Cardiac muscle cell (in vitro differentiated cells and primary cell): ENCODE results near the gene ZNF12. TPM values are rescaled to one million over a fixed set of nuclear protein-coding genes. Genes with fewer than 3 reads are reported as not detected.

Experiments used
- DNase-seq, 2 donors: peaks; one replicate each; pipeline versions ENCODE4 v3.0.0 to v3.0.0-alpha.2; 2010 to 2017; ENCODE audit warnings: low read depth in 1 of 2, low spot score in 1 of 2
- H3K27ac ChIP-seq: fragments of 200-600 bp; sonication (generic); 2 replicates; pipeline ENCODE4 v1.5.1; 2016
- H3K27me3 ChIP-seq: fragments of 200-600 bp; sonication (generic); 2 replicates; pipeline ENCODE4 v1.6.0; 2016; ENCODE audit warnings: control low read depth
- H3K36me3 ChIP-seq: fragments of 200-600 bp; sonication (generic); 2 replicates; pipeline ENCODE4 v1.5.1; 2016; ENCODE audit warnings: control low read depth
- H3K4me1 ChIP-seq: fragments of 200-600 bp; sonication (generic); 2 replicates; pipeline ENCODE4 v1.8.1; 2017; ENCODE audit warnings: low read depth, mild to moderate bottlenecking, mixed run types
- H3K4me3 ChIP-seq: fragments of 200-600 bp; sonication (generic); 2 replicates; pipeline ENCODE4 v1.5.1; 2016; ENCODE audit warnings: mild to moderate bottlenecking
- H3K9me3 ChIP-seq: fragments of 200-600 bp; sonication (generic); 2 replicates; pipeline ENCODE4 v1.5.1; 2017; ENCODE audit warnings: low read depth, mild to moderate bottlenecking, control low read depth
- polyA plus RNA-seq: library from polyadenylated mRNA; unstranded; fragments of >200 nt; fragmentation: Nextera tagmentation; extraction: Ambion mirVana; gene quantifications from 2 replicates; pipeline ENCODE4 v1.2.1, GENCODE V29; 2016
- total RNA-seq: library from RNA; depleted of rRNA; stranded (reverse); fragments of >200 nt; gene quantifications from 2 replicates; pipeline ENCODE4 v1.2.3, GENCODE V29; 2016
- TF ChIP-seq, protein P1 (sequence below): IDR thresholded peaks from 2 replicates; pipeline ENCODE4 v1.5.1; 2012; ENCODE audit warnings: low read depth, mild to moderate bottlenecking, low read length

The ZNF12 gene
- total and polyA plus RNA-seq, 2 experiments from 2014 or later: 16.8 to 31.6 TPM

DNA sequence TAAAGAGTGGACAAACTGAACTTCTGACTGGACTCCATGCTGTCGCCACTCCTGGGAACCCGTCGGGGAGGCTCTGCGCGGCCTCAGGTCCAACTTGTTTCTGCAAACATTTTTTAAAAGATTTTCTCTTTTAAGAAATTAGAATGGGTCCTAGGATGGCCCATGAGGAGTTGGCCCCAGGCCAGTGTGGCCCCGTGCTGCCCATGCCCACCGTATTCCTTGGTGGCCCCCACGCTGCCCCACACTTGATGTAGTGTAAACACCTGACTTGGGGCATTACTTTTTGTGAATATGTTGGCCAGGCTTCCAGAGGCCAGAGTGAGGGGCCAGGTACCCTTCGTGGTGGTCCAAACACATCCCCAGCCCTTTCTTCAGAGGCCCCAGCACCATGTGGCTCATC is 50.3 kb downstream of the ZNF12 start:
- Histone ChIP-seq H3K9me3 (no peaks in the 10 kb centered on the region), H3K36me3 (peaks cover 22% of the 10 kb centered on the region), H3K4me1 (no peaks in the 10 kb centered on the region), H3K27ac (no peak overlapping the region), H3K27me3 (no peaks in the 10 kb centered on the region), H3K4me3 (no peak overlapping the region)
- TF ChIP-seq, protein P1, sequence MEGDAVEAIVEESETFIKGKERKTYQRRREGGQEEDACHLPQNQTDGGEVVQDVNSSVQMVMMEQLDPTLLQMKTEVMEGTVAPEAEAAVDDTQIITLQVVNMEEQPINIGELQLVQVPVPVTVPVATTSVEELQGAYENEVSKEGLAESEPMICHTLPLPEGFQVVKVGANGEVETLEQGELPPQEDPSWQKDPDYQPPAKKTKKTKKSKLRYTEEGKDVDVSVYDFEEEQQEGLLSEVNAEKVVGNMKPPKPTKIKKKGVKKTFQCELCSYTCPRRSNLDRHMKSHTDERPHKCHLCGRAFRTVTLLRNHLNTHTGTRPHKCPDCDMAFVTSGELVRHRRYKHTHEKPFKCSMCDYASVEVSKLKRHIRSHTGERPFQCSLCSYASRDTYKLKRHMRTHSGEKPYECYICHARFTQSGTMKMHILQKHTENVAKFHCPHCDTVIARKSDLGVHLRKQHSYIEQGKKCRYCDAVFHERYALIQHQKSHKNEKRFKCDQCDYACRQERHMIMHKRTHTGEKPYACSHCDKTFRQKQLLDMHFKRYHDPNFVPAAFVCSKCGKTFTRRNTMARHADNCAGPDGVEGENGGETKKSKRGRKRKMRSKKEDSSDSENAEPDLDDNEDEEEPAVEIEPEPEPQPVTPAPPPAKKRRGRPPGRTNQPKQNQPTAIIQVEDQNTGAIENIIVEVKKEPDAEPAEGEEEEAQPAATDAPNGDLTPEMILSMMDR: no peak
- no peak for DNase-seq

DNA sequence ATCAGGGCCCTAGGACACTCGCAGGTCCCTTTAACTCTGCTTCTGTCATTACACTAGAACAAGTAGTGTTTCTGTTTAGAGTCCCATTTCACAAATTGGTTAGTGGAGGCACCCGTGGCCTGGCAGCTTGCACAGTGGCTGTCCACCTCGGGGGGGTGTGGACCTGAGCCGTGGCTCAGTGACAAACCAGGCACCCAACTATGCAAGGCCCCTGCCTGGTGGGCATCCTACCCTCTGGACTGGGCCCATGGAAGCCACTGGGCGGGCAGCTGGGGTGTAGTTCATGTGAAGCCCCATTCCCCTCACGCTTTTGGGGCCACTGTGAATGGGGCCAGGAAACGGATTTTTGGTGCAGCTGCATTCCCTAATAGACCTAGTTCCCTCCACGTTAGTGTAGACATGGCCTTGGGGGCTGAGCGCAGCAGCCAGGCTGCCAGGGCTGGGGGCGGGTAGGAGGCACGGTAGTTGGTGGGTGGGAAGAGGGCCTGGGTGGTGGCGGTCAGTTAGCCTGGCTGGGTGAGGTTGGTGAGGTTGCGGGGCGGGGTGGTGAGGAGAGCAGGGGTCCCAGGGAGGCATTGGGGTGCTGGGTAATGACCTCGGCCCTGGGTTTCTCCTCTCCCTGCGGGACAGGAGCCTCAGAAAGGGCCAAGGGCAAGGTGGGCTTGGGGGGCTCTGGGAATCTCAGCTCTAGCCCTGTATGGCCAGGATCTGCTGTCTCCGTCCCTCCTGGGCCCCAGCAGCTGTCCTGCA is 50.9 kb downstream of the ZNF12 start:
- Histone ChIP-seq H3K4me3 (no peak overlapping the region), H3K36me3 (peaks cover 27% of the 10 kb centered on the region), H3K9me3 (no peaks in the 10 kb centered on the region), H3K27me3 (no peaks in the 10 kb centered on the region), H3K27ac (no peak overlapping the region), H3K4me1 (no peaks in the 10 kb centered on the region)
- no peak for DNase-seq
- TF ChIP-seq, protein P1: no peak

DNA sequence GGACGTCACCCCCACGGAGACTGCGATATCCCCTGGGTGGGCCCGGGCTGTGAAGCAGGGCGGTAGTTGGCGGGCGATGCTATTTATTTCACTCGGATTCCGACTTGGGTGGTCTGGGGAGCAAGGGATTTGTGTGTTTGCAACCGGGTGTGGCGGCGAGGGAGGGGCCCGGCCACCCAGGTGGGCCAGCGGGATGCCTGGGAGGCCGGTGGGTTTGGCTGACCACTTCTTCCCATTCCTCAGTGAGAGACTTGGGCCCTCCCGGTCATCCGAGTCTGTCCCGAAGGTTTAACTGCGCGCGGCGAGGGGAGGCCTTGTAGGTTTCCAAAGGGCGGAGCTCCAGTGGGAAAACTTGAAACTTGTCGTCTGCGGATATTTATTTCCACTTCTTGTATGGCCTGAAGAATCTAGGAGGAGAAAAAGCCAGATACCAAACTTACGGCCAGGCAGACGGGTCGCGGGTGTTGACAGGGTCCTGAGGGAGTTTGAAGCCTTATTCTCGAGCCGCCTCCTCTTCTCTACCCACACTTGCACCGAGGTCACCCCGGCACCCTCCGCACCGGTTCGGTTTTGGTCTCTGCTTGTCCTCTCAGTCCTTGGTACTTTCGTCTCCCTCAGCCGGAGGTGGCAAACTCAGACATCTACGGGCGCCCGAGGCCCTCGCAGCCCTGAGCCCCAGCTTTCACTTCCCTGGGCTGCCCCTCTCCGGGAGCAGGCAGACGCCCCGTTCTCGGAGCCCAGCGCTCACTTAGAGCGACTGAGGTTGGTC is 51.7 kb downstream of the ZNF12 start:
- Histone ChIP-seq H3K27me3 (no peaks in the 10 kb centered on the region), H3K27ac (no peak overlapping the region), H3K4me1 (no peaks in the 10 kb centered on the region), H3K4me3 (no peak overlapping the region), H3K9me3 (no peaks in the 10 kb centered on the region), H3K36me3 (peaks cover 31% of the 10 kb centered on the region)
- TF ChIP-seq, protein P1: no peak
- no peak for DNase-seq

DNA sequence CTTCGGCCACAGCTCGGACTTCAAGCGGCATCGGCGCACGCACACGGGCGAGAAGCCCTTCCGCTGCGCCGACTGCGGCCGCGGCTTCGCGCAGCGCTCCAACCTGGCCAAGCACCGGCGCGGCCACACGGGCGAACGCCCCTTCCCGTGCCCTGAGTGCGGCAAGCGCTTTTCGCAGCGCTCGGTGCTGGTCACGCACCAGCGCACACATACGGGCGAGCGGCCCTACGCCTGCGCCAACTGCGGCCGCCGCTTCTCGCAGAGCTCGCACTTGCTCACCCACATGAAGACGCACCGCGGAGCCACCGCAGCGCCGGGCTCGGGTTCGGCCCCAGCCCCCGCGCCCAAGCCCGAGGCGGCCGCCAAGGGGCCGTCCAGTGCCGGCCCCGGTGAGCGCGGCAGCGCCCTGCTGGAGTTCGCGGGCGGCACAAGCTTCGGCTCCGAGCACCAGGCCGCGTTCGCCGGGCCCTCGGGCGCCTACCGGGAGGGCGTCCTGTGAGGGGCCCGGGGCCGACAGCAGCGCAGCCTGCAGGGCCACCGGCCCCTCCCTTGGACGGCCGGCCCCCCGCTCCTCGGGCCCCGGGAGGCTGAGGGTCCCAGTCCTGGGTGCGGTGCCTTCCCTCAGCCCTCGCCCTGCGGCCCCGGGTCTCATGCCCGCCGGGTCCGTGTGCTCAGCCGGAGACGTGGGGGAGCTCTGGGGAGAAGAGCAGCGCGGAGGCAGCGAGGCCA is 52.5 kb downstream of the ZNF12 start:
- Histone ChIP-seq H3K27ac (no peak overlapping the region), H3K9me3 (no peaks in the 10 kb centered on the region), H3K27me3 (no peaks in the 10 kb centered on the region), H3K4me1 (no peaks in the 10 kb centered on the region), H3K36me3 (peaks cover 31% of the 10 kb centered on the region), H3K4me3 (no peak overlapping the region)
- DNase-seq: no peak
- TF ChIP-seq, protein P1: no peak

DNA sequence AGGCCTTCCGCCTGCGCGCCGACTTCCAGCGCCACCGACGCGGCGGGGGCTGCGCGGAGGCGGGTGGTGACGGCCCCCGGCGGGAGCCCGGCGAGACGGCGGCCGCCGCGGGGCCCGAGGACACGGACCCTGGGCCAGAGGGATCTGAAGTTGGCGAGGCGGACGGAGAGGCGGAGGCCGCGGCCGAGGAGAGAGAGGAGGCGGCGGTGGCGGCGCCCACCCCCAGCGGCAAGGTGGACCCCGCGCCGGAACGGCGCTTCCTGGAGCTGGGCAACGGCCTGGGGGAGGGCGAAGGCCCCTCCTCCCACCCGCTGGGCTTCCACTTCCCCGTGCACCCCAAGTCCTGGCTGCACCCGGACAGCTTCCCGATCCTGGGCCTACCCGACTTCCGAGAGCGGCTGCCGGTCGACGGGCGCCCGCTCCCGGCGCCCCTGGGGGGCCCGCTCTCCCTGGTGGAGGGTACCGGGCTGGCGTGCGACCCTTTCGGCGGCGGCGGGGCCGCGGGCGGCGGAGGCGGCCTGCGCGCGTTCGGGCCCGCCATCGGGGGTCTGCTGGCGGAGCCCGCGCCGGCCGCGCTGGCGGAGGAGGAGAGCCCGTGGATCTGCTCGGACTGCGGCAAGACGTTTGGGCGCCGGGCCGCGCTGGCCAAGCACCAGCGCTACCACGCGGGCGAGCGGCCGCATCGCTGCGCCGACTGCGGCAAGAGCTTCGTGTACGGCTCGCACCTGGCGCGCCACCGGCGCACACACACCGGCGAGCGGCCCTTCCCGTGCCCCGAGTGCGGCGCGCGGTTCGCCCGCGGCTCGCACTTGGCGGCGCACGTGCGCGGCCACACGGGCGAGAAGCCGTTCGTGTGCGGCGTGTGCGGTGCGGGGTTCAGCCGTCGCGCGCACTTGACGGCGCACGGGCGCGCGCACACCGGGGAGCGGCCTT is 53.4 kb downstream of the ZNF12 start:
- H3K27me3 ChIP-seq: no peaks in the 10 kb centered on the region
- H3K36me3 ChIP-seq: peaks cover 31% of the 10 kb centered on the region
- H3K27ac ChIP-seq: no peak overlapping the region
- no peaks in the 10 kb centered on the region for H3K4me1 ChIP-seq
- H3K9me3 ChIP-seq: no peaks in the 10 kb centered on the region
- H3K4me3 ChIP-seq: no peak overlapping the region
- DNase-seq: no peak
- TF ChIP-seq, protein P1: no peak
